Upper lobe of left lung (tissue), 6 donors: ENCODE data around the gene DPH5. TPM values are rescaled to one million over a fixed set of nuclear protein-coding genes. Genes with fewer than 3 reads are reported as not detected.

Experiments used
- ATAC-seq, 2 donors: fragments of 200-7000 bp; cut with Tn5 transposase; one replicate each; pipeline ENCODE4 v1.9.1; 2022; ENCODE audit warnings: mild to moderate bottlenecking in 2 of 2, moderate library complexity in 2 of 2; ENCODE audit not compliant: low FRiP score in 2 of 2
- DNase-seq, 2 donors: peaks; one replicate each; pipeline ENCODE4 v3.0.0-alpha.2; 2019 to 2020
- H3K27ac ChIP-seq, 4 donors: fragments of 200-600 bp; sonication (generic); one replicate each; pipeline ENCODE4 v1.5.1; 2016 to 2019
- H3K27me3 ChIP-seq, 4 donors: fragments of 200-600 bp; sonication (generic); one replicate each; pipeline ENCODE4 v1.5.1; 2017 to 2019
- H3K36me3 ChIP-seq, 4 donors: fragments of 200-600 bp; sonication (generic); one replicate each; pipeline ENCODE4 v1.5.1; 2016 to 2019
- H3K4me1 ChIP-seq, 4 donors: fragments of 200-600 bp; sonication (generic); one replicate each; pipeline ENCODE4 v1.5.1; 2018 to 2019
- H3K4me3 ChIP-seq, 4 donors: fragments of 200-600 bp; sonication (generic); one replicate each; pipeline ENCODE4 v1.5.1; 2017 to 2019; ENCODE audit warnings: mild to moderate bottlenecking in 2 of 4, moderate library complexity in 1 of 4
- H3K9me3 ChIP-seq, 4 donors: fragments of 200-600 bp; sonication (generic); one replicate each; pipeline ENCODE4 v1.5.1; 2018 to 2019
- CTCF ChIP-seq, 6 experiments: fragments of 450-650 bp in 4 of 6; fragments of 200-600 bp in 2 of 6; sonication (generic) in 2 of 6; IDR thresholded peaks; one replicate each; pipeline ENCODE4 v1.5.1; 2016 to 2019; ENCODE audit warnings: antibody characterized with exemption in 6 of 6
- EP300 ChIP-seq, 4 donors: sonication (generic); formaldehyde crosslinking; IDR thresholded peaks; one replicate each; pipeline ENCODE4 v1.5.1; 2017; ENCODE audit warnings: antibody characterized with exemption in 4 of 4, control low read depth in 2 of 4
- POLR2A ChIP-seq, 4 donors: fragments of 450-650 bp; IDR thresholded peaks; one replicate each; pipeline ENCODE4 v1.5.1; 2016 to 2017; ENCODE audit warnings: antibody characterized with exemption in 4 of 4, mild to moderate bottlenecking in 2 of 4
- POLR2AphosphoS5 ChIP-seq, 2 donors: sonication (generic); formaldehyde crosslinking; IDR thresholded peaks; one replicate each; pipeline ENCODE4 v1.5.1; 2017; ENCODE audit warnings: antibody characterized with exemption in 2 of 2
- WGBS, 2 donors: methylation state at CpG; one replicate each; pipeline ENCODE4 v1.1.5; 2017 to 2018; 5-methylcytosine and 5-hydroxymethylcytosine counted together
- total RNA-seq, 6 donors: library from RNA; depleted of rRNA in 4 of 6; stranded (reverse); fragments of >200 nt in 4 of 6; gene quantifications; one replicate each; pipeline versions ENCODE4 v1.1.0 to v1.2.1, GENCODE V29; 2016 to 2021
- donor health status: DM: no; HTN: no; CAD: no; lungs with moderate emphysema.
- donor health status: DM: no; HTN: yes; CAD: no; lungs with severe emphysema.

Gene DPH5
- total RNA-seq, 6 donors from 2014 or later = 14.8 to 25.2 (median 21.5) TPM

DNA sequence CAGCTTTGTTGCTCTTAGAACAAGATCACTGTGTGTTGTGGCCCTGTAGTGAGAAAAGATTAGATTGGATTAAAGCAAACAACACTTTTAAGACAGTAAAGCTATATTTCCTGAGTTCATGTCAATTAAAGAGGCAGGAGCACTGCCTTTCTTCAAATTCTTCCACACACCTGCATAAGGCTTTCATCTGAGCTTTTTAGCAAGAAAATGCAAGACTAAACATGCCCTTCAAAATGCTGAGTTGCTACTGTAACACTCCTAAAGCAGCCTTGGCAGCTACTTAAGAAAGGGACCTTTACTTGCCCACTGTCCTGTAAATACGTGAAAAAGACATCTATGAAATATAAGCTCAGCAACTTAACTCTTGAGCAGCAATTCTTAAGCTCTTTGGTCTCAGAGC, 11.8 kb downstream of the DPH5 start:
- H3K4me1 ChIP-seq = no peaks in the 10 kb centered on the region
- H3K36me3 ChIP-seq = peaks cover 0 to 9% (median 0%) of the 10 kb centered on the region in 4 donors
- H3K27ac ChIP-seq = no peak overlapping the region
- H3K9me3 ChIP-seq = no peaks in the 10 kb centered on the region
- no peak for TF ChIP-seq EP300 (IDR thresholded peaks at IDR 0.05)
- TF ChIP-seq POLR2A (IDR thresholded peaks at IDR 0.05) = no peak
- no peak for TF ChIP-seq POLR2AphosphoS5 (IDR thresholded peaks at IDR 0.05)
- TF ChIP-seq CTCF (IDR thresholded peaks at IDR 0.05) = no peak
- ATAC-seq (no peak), DNase-seq (no peak)
- H3K27me3 ChIP-seq = no peaks in the 10 kb centered on the region
- H3K4me3 ChIP-seq = no peak overlapping the region
- 79 to 90% methylated on average over 1 of the region's 1 CpG for WGBS, 2 donors

GRCh38 chr1:101008229-101008834, 17.3 kb downstream of the DPH5 start:
- ATAC-seq (no peak), DNase-seq (no peak)
- H3K27ac ChIP-seq = no peak overlapping the region
- no peak for TF ChIP-seq POLR2AphosphoS5 (IDR thresholded peaks at IDR 0.05)
- no peak for TF ChIP-seq CTCF (IDR thresholded peaks at IDR 0.05)
- no peak for TF ChIP-seq POLR2A (IDR thresholded peaks at IDR 0.05)
- no peak for TF ChIP-seq EP300 (IDR thresholded peaks at IDR 0.05)
- peaks cover 0 to 7% (median 0%) of the 10 kb centered on the region in 4 donors for H3K36me3 ChIP-seq
- no peak overlapping the region for H3K4me3 ChIP-seq
- H3K27me3 ChIP-seq = no peaks in the 10 kb centered on the region
- no peaks in the 10 kb centered on the region for H3K9me3 ChIP-seq
- peaks cover 13 to 21% (median 19%) of the 10 kb centered on the region in 4 donors for H3K4me1 ChIP-seq
- 89 to 91% methylated on average over 3 of the region's 3 CpGs for WGBS, 2 donors

DNA sequence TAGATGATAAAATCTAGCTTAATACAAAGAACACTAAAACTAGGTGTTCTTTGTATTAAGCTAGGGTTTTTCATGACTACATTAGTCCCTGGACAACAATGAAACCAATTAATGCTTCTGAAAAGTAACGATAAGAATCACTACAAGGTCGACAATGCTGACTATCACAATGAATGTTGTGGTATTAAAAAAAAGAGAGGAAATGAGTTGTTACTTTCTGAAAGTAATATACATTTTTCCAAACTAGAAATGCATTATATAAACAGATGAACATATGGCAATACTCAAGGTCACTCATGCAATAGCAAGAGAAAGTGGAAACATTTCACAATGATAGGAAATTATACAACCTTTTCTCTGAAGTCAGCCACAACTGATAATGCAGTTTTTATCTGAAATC, 19.0 kb downstream of the DPH5 start:
- TF ChIP-seq CTCF (IDR thresholded peaks at IDR 0.05) (no peak), POLR2A (IDR thresholded peaks at IDR 0.05) (no peak), POLR2AphosphoS5 (IDR thresholded peaks at IDR 0.05) (no peak), EP300 (IDR thresholded peaks at IDR 0.05) (no peak)
- Histone ChIP-seq H3K9me3 (no peaks in the 10 kb centered on the region), H3K27me3 (no peaks in the 10 kb centered on the region), H3K4me1 (peaks cover 28 to 37% (median 35%) of the 10 kb centered on the region in 4 donors), H3K27ac (peak overlapping the region in 2 of 4 donors; percentile 66 to 76), H3K4me3 (no peak overlapping the region), H3K36me3 (no peaks in the 10 kb centered on the region)
- WGBS, 2 donors = 32 to 39% methylated on average over 2 of the region's 2 CpGs
- ATAC-seq (no peak), DNase-seq (no peak)

GRCh38 chr1:101005871-101006270, 19.7 kb downstream of the DPH5 start:
- Histone ChIP-seq H3K27me3 (no peaks in the 10 kb centered on the region), H3K4me3 (no peak overlapping the region), H3K27ac (peak overlapping the region in 2 of 4 donors; percentile 66 to 76), H3K9me3 (no peaks in the 10 kb centered on the region), H3K4me1 (peaks cover 28 to 37% (median 35%) of the 10 kb centered on the region in 4 donors), H3K36me3 (no peaks in the 10 kb centered on the region)
- no peak for ATAC-seq
- WGBS, 2 donors = 80 to 90% methylated on average over 4 of the region's 4 CpGs
- TF ChIP-seq CTCF (IDR thresholded peaks at IDR 0.05) = no peak
- TF ChIP-seq EP300 (IDR thresholded peaks at IDR 0.05) = no peak
- TF ChIP-seq POLR2AphosphoS5 (IDR thresholded peaks at IDR 0.05) = no peak
- no peak for TF ChIP-seq POLR2A (IDR thresholded peaks at IDR 0.05)
- no peak for DNase-seq

DNA sequence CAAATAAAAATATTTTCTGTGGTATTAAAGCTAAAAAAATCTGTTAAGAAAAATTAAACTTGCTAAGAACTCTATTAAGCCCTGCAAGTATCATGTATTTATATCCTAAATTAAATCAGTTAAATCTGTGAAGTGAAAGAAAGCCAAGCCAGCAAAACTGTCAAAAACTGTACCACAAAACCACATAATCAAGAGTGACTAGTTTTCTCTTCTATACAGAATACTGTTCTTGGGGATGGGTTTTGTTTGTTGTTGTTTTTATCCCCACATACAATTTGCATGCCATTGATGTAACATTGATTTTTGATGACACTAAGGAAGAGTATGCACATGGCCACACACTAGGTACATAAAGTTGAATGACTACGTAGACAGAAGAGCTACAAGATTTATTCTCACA, 20.4 kb downstream of the DPH5 start:
- H3K9me3 ChIP-seq = no peaks in the 10 kb centered on the region
- no peaks in the 10 kb centered on the region for H3K27me3 ChIP-seq
- H3K4me3 ChIP-seq = no peak overlapping the region
- H3K4me1 ChIP-seq = peaks cover 28 to 37% (median 35%) of the 10 kb centered on the region in 4 donors
- WGBS, 2 donors = 93 to 94% methylated on average over 1 of the region's 1 CpG
- DNase-seq = no peak
- TF ChIP-seq EP300 (IDR thresholded peaks at IDR 0.05) (no peak), POLR2A (IDR thresholded peaks at IDR 0.05) (no peak), POLR2AphosphoS5 (IDR thresholded peaks at IDR 0.05) (no peak), CTCF (IDR thresholded peaks at IDR 0.05) (no peak)
- ATAC-seq = no peak
- H3K36me3 ChIP-seq = no peaks in the 10 kb centered on the region
- H3K27ac ChIP-seq = peak overlapping the region in 3 of 4 donors; percentile 35 to 76 (median 47)
